HG02763 (cell line): ENCODE measurements around the gene UROC1.

Experiments
- ATAC-seq: cut with Tn5 transposase; IDR thresholded peaks from one replicate; pipeline ENCODE4 v1.9.1; 2021; ENCODE audit warnings: mild to moderate bottlenecking, moderate library complexity; ENCODE audit not compliant: unreplicated experiment

Gene UROC1

GRCh38 chr3:126464997-126465396 lies 52.6 kb downstream of the UROC1 start:
- ATAC-seq: no peak

GRCh38 chr3:126464494-126464893 lies 53.1 kb downstream of the UROC1 start:
- ATAC-seq: no peak

- no peak for ATAC-seq
Observed at GRCh38 chr3:126464093-126464492, 53.5 kb downstream of the UROC1 start.

- ATAC-seq: no peak
Observed at GRCh38 chr3:126463521-126463920, 54.1 kb downstream of the UROC1 start.

- no peak for ATAC-seq
Observed at GRCh38 chr3:126461450-126462070, 56.0 kb downstream of the UROC1 start.

GRCh38 chr3:126460381-126460780 lies 57.2 kb downstream of the UROC1 start:
- ATAC-seq: no peak

GRCh38 chr3:126459763-126460127 lies 57.8 kb downstream of the UROC1 start:
- ATAC-seq: no peak

- no peak for ATAC-seq
Observed at GRCh38 chr3:126459111-126459762, 58.3 kb downstream of the UROC1 start.

GRCh38 chr3:126456766-126457388 lies 60.7 kb downstream of the UROC1 start:
- ATAC-seq: no peak

- ATAC-seq: no peak
Observed at GRCh38 chr3:126456211-126456610, 61.4 kb downstream of the UROC1 start.

- ATAC-seq: no peak
Observed at GRCh38 chr3:126454437-126455198, 63.0 kb downstream of the UROC1 start.

- no peak for ATAC-seq
Observed at GRCh38 chr3:126454025-126454424, 63.5 kb downstream of the UROC1 start.

GRCh38 chr3:126452213-126452612 lies 65.4 kb downstream of the UROC1 start:
- no peak for ATAC-seq

- ATAC-seq: no peak
Observed at GRCh38 chr3:126451511-126451910, 66.1 kb downstream of the UROC1 start.

GRCh38 chr3:126450744-126451143 lies 66.8 kb downstream of the UROC1 start:
- ATAC-seq: no peak

GRCh38 chr3:126450219-126450618 lies 67.4 kb downstream of the UROC1 start:
- ATAC-seq: no peak

- ATAC-seq: no peak
Observed at GRCh38 chr3:126449621-126450051, 67.9 kb downstream of the UROC1 start.

GRCh38 chr3:126448893-126449180 lies 68.7 kb downstream of the UROC1 start:
- no peak for ATAC-seq

- ATAC-seq: no peak
Observed at GRCh38 chr3:126448136-126448892, 69.3 kb downstream of the UROC1 start.

- ATAC-seq: no peak
Observed at GRCh38 chr3:126447456-126448106, 70.0 kb downstream of the UROC1 start.

- ATAC-seq: no peak
Observed at GRCh38 chr3:126446791-126447190, 70.8 kb downstream of the UROC1 start.
